ENCODE measurements around the gene CD68. TPM values are rescaled to one million over a fixed set of nuclear protein-coding genes. Genes with fewer than 3 reads are reported as not detected.

CD68 gene
- total RNA-seq, 2 donors from 2014 or later, result 111 to 158 TPM

GRCh38 chr17:7575481-7575883 lies 4.0 kb upstream of the CD68 start:
- intact Hi-C loops (cut with DNase I), result loop anchor here in 1 of 2 donors (10.0 kb wide), 1 partner anchor 1369 kb away; no protein-coding TSS in a partner anchor
- DNase-seq (ENCODE audit: low spot score), result no peak

DNA sequence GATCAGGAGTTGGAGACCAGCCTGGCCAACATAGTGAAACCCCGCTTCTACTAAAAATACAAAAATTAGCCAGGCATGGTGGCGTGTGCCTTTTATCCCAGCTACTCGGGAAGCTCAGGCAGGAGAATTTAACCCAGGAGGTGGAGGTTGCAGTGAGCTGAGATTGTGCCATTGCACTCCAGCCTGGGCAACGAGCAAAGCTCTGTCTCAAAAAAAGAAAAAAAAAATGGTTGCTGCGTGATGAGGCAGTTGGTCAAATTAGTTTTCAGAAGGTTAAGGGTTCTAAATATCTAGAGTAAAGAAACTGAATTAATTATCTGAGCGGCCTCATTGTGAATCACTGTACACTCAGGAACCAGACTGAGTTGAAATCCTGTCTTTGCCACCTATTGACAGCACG lies 3.5 kb upstream of the CD68 start:
- no peak for DNase-seq (ENCODE audit: low spot score)
- intact Hi-C loops (cut with DNase I), result loop anchor here in 1 of 2 donors (10.0 kb wide), 1 partner anchor 1369 kb away; no protein-coding TSS in a partner anchor

DNA sequence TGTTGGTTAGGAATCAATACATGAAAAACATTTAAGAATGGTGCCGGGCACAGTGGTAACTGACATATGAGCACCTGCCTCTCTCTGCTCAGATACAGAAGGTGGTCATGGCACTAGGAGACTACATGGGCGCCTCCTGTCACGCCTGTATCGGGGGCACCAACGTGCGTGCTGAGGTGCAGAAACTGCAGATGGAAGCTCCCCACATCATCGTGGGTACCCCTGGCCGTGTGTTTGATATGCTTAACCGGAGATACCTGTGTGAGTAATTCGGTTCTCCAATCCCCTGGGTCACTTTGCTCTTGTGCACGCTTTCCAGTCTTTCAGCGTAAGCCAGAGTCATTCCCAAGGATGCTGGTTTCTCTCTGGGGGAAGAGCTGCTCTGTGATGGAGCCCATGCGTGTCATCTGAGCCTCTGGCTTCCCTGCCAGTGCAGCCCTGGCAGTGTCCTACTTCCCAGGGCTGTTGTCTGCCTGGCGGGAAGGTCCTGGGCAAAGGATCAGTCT lies 3.0 kb upstream of the CD68 start:
- no peak for DNase-seq (ENCODE audit: low spot score)
- intact Hi-C loops (cut with DNase I), result loop anchor here in 1 of 2 donors (10.0 kb wide), 1 partner anchor 1368 kb away; no protein-coding TSS in a partner anchor

- intact Hi-C loops (cut with DNase I), result loop anchor here in 1 of 2 donors (10.0 kb wide), 1 partner anchor 1367 kb away; no protein-coding TSS in a partner anchor
- DNase-seq (ENCODE audit: low spot score), result no peak
Observed at GRCh38 chr17:7577327-7578199, 1.9 kb upstream of the CD68 start.

DNA sequence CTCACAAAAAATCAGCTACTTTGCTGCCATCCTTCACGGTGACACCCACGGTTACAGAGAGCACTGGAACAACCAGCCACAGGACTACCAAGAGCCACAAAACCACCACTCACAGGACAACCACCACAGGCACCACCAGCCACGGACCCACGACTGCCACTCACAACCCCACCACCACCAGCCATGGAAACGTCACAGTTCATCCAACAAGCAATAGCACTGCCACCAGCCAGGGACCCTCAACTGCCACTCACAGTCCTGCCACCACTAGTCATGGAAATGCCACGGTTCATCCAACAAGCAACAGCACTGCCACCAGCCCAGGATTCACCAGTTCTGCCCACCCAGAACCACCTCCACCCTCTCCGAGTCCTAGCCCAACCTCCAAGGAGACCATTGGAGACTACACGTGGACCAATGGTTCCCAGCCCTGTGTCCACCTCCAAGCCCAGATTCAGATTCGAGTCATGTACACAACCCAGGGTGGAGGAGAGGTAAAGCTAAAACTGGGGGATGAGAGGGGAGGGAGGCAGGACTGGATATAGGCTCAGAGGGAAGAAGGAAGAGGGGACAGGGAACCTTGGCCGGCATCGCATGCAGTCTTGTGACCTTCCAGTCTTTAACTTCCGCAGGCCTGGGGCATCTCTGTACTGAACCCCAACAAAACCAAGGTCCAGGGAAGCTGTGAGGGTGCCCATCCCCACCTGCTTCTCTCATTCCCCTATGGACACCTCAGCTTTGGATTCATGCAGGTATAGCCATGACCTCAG lies 581 bp downstream of the CD68 start:
- intact Hi-C loops (cut with DNase I), result loop anchor here in 1 of 2 donors (10.0 kb wide), 1 partner anchor 1365 kb away; no protein-coding TSS in a partner anchor
- no peak for DNase-seq (ENCODE audit: low spot score)

GRCh38 chr17:7580604-7581575 lies 1.5 kb downstream of the CD68 start:
- no peak for DNase-seq (ENCODE audit: low spot score)
- intact Hi-C loops (cut with DNase I), result no loop called here

DNA sequence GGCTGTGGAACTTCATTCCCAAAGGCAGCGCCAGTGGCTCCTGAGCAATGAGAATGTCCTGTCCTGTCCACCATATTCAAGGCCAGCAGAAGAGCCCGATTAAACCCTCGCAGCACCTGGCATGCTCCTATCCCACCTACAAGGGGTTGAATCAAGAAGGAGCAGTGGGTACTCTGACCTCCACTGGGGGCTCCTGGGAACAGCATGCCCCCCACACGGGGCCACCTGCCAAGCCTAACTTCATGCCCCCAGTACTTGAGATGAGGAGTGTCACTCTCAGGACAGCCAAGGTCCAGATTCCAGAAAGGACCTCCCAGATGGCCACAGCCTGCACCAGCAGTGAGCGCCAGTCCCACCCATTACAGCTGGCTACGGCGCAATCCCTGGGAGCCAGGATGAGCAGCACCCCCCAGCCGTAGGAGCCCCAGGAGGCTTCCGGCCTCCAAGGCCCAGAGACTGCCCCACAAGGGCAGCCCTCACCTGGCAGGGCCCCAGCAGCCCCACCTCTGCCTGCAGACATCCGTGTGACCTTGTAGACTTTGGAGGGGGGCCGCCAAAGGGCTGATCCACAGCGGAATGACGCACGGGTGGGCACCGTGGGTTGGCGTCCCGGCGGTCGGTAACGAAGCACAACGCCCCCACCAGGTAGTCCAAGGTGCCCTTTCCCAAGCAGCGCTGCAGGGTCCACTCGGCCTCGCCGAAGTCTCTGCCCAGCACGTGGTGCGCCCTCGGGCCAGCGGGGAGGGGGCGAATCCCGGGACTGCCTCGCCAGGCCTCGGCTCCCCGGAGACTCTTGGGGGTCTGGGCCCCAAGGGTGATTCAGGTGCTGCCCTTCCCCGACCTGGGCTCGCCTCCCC lies 3.2 kb downstream of the CD68 start:
- DNase-seq (ENCODE audit: low spot score), result peak; percentile 84

GRCh38 chr17:7583253-7584109 lies 4.0 kb downstream of the CD68 start, which contains the start of gene MPDU1:
TSS of gene MPDU1 (plus strand) at chr17:7583852. CDS start at chr17:7583863, 11 bp downstream.
- intact Hi-C loops (cut with DNase I), result no loop called here
- DNase-seq (ENCODE audit: low spot score), result peak; percentile 99

More for the DNA sequence above, 3.2 kb downstream of the CD68 start:
- intact Hi-C loops (cut with DNase I), result no loop called here

DNA sequence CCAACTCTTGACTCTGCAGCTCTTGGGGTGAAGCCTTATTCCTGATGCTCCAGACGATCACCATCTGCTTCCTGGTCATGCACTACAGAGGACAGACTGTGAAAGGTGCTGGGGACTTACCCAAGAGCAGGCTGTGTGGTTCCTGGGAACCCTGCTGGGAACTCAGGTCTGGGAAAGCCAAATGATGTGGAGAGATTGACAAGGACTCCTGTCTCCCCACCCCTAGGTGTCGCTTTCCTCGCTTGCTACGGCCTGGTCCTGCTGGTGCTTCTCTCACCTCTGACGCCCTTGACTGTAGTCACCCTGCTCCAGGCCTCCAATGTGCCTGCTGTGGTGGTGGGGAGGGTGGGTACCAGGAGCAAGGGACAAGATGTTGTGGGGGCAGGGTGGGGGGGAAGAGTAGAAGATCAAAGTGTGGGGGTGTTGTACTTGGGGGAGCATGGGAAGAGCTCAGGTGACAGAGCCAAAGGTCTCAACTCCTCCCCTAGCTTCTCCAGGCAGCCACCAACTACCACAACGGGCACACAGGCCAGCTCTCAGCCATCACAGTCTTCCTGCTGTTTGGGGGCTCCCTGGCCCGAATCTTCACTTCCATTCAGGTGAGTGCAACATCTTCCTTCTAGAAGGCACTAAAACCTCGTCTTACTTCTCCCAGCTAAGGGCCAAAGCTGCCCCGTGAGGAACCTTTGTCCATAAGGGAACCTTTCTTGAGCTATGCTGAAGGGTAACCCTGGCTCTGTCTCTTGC lies 7.4 kb downstream of the CD68 start:
- intact Hi-C loops (cut with DNase I), result no loop called here
- DNase-seq (ENCODE audit: low spot score), result peak; percentile 62

DNA sequence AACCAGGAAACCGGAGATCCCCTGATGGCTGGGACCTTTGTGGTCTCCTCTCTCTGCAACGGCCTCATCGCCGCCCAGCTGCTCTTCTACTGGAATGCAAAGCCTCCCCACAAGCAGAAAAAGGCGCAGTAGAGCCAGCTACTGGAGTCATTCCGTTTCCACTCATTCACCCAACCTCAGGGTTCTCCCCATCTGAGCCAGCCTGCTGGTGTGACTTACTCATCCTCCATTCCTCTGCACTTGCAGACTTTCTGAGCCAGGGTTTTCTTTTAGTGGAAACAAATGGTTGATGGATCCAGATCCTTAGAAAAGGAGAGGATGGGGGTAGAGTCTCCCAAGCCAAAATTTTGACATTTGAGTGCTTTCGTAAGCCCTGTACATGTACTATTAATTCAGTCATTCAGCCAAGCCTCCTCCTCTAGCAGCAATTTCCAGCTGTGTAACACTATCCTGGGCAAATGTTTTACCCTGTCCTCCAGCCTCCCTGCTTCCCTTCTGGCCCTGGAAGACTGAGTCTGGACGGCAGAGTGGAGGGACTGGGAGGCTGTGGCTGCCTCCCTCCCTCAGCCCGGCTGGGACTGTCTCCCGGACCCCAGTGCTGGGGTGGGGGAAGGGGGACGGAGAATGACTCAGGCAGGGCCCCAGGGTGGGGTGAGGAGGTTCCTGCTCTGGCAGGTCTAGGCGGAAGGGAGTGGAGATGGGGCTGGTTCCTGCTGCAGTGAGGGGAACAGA lies 8.1 kb downstream of the CD68 start:
- intact Hi-C loops (cut with DNase I), result no loop called here
- peak; percentile 85 for DNase-seq (ENCODE audit: low spot score)

DNA sequence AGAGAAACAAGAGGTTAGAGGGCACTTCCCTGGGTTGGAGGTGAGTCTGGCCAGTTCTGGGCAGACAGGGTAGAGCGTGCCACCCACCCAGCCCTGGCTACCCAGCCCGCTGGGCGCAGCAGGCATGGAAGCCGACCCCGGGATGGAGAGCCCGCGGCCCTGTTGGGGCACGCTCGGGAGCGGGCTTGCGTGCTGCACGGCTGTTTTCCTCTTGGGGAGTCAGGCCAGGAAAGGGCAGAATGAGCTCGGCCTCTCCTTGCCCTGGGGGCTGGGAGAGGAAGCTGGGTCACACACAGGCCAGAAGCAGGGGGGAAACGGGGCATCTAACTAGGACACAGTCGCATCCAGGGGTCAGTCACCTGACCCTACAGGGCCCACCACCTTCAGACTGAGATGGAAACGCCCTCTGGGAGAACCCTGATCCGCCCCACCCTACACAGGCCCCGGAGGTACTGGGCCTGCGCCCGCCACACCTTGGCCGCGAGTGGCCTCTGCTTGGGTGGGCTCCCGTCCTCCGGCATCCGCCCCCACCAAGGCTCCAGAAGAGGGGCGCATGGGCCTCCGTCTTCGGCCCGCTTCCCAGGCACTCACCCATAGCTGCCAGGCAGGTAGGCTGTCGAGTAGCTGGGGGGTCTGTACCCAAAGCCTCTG lies 9.2 kb downstream of the CD68 start:
- intact Hi-C loops (cut with DNase I), result no loop called here
- no peak for DNase-seq (ENCODE audit: low spot score)

- intact Hi-C loops (cut with DNase I), result no loop called here
- peak; percentile 96 for DNase-seq (ENCODE audit: low spot score)
Observed at GRCh38 chr17:7589204-7589868, 9.9 kb downstream of the CD68 start.

- intact Hi-C loops (cut with DNase I), result loop anchor here in 1 of 2 donors (2.0 kb wide), 1 partner anchor 17 kb away; no protein-coding TSS in a partner anchor
- peak; percentile 77 for DNase-seq (ENCODE audit: low spot score)
Observed at GRCh38 chr17:7589891-7590691, 10.7 kb downstream of the CD68 start, which contains the start of gene SOX15. TSS of gene SOX15 (minus strand) at chr17:7590094. CDS start at chr17:7589676, 418 bp downstream.
